ENCODE data around the gene KLHL6. TPM values are rescaled to one million over a fixed set of nuclear protein-coding genes. Genes with fewer than 3 reads are reported as not detected.

Gene KLHL6
- total RNA-seq, 1 experiment from 2014 or later: 0.11 TPM

- TF ChIP-seq ZNF425 (CRISPR knock-in tag; conservative IDR thresholded peaks at IDR 0.05) (no peak), AFF4 (CRISPR knock-in tag; IDR thresholded peaks at IDR 0.05; ENCODE audit: borderline replicate concordance) (no peak), EMX1 (CRISPR knock-in tag; IDR thresholded peaks at IDR 0.05) (no peak), ZNF317 (CRISPR knock-in tag; IDR thresholded peaks at IDR 0.05; ENCODE audit: borderline replicate concordance, low read depth) (no peak), MLX (CRISPR knock-in tag; IDR thresholded peaks at IDR 0.05) (no peak), ZNF281 (CRISPR knock-in tag; IDR thresholded peaks at IDR 0.05) (no peak)
Observed at GRCh38 chr3:183508821-183509220, 46.7 kb downstream of the KLHL6 start (continued).

GRCh38 chr3:183507551-183507950 lies 48.0 kb downstream of the KLHL6 start:
- TF ChIP-seq ATF2 (CRISPR knock-in tag; IDR thresholded peaks at IDR 0.05; ENCODE audit: borderline replicate concordance, low read depth) (no peak), TP53 (CRISPR knock-in tag; IDR thresholded peaks at IDR 0.05) (no peak)
- no peak overlapping the region for H3K27ac Mint-ChIP-seq

GRCh38 chr3:183506674-183507320 lies 48.7 kb downstream of the KLHL6 start:
- Mint-ChIP-seq H3K4me1 (no peaks in the 10 kb centered on the region), H3K27ac (no peak overlapping the region; the same call in 1 of the 2 replicates), H3K4me3 (no peak overlapping the region), H3K27me3 (ENCODE audit: low read depth) (no peaks in the 10 kb centered on the region; the same call in 1 of the 2 replicates), H3K9me3 (0 out of 2 replicates have a peak, but pooled peaks cover 4% of the 10 kb centered on the region), H3K36me3 (no peaks in the 10 kb centered on the region)
- ChIA-PET POLR2A (no interaction called here), CTCF (interaction anchor here (0.9 kb wide), 1 partner anchor 54 kb away, joined by 3 read pairs; no protein-coding TSS in a partner anchor)
- ATAC-seq (no peak), DNase-seq (ENCODE audit: low spot score) (no peak)
- TF ChIP-seq ZNF121 (CRISPR knock-in tag; IDR thresholded peaks at IDR 0.05) (no peak), SOX15 (CRISPR knock-in tag; IDR thresholded peaks at IDR 0.05) (no peak), ZNF263 (CRISPR knock-in tag; IDR thresholded peaks at IDR 0.05; ENCODE audit: low read depth) (no peak), ZNF425 (CRISPR knock-in tag; conservative IDR thresholded peaks at IDR 0.05) (no peak), NFYB (CRISPR knock-in tag; conservative IDR thresholded peaks at IDR 0.05; ENCODE audit: low read depth) (no peak)

More at GRCh38 chr3:183507551-183507950, 48.0 kb downstream of the KLHL6 start:
- no peaks in the 10 kb centered on the region for H3K4me1 Mint-ChIP-seq
- H3K9me3 Mint-ChIP-seq: 0 out of 2 replicates have a peak, but pooled peaks cover 4% of the 10 kb centered on the region
- H3K36me3 Mint-ChIP-seq: no peaks in the 10 kb centered on the region
- no peak overlapping the region for H3K4me3 Mint-ChIP-seq
- DNase-seq (ENCODE audit: low spot score) (no peak), ATAC-seq (no peak)
- CTCF ChIA-PET: no interaction called here
- POLR2A ChIA-PET: no interaction called here
- H3K27me3 Mint-ChIP-seq (ENCODE audit: low read depth): no peaks in the 10 kb centered on the region; the same call in 1 of the 2 replicates
